CD14-positive monocyte (primary cell): ENCODE data around the gene CST8. TPM values are rescaled to one million over a fixed set of nuclear protein-coding genes. Genes with fewer than 3 reads are reported as not detected.

ENCODE experiments used
- DNase-seq, 3 donors: peaks; one replicate each; pipeline ENCODE4 v3.0.0-alpha.2; 2011 to 2022
- H2AFZ ChIP-seq: 2 replicates; pipeline ENCODE4 v1.6.0; 2012; ENCODE audit warnings: mild to moderate bottlenecking, low read depth, low read length, inconsistent platforms; ENCODE audit not compliant: insufficient read depth, poor library complexity, severe bottlenecking
- H3K27ac ChIP-seq, 2 donors: 1 replicate in 1 of 2; 2 replicates in 1 of 2; pipeline ENCODE4 v1.5.1; 2012 to 2013; ENCODE audit warnings: low read length in 2 of 2, control low read depth in 1 of 2, inconsistent platforms in 1 of 2, low read depth in 1 of 2, mild to moderate bottlenecking in 1 of 2
- H3K27me3 ChIP-seq, 2 donors: one replicate each; pipeline versions ENCODE4 v1.6.0 to v1.6.1; 2011 to 2013; ENCODE audit warnings: low read length in 2 of 2; ENCODE audit not compliant: control insufficient read depth in 2 of 2, insufficient read depth in 2 of 2
- H3K36me3 ChIP-seq, 2 donors: replicated peaks in 1 of 2; 1 replicate in 1 of 2; 2 replicates in 1 of 2; pipeline versions ENCODE4 v1.5.1 to v1.6.1; 2012 to 2013; ENCODE audit warnings: low read length in 2 of 2, control low read depth in 1 of 2, inconsistent platforms in 1 of 2, mild to moderate bottlenecking in 1 of 2; ENCODE audit not compliant: insufficient read depth in 2 of 2, control insufficient read depth in 1 of 2
- H3K4me1 ChIP-seq, 2 donors: 1 replicate in 1 of 2; 2 replicates in 1 of 2; pipeline versions ENCODE4 v1.5.1 to v1.6.1; 2012 to 2013; ENCODE audit warnings: low read length in 2 of 2, control low read depth in 1 of 2, inconsistent platforms in 1 of 2, mild to moderate bottlenecking in 1 of 2, moderate library complexity in 1 of 2; ENCODE audit not compliant: insufficient read depth in 2 of 2, control insufficient read depth in 1 of 2
- H3K4me2 ChIP-seq: replicated peaks from 2 replicates; pipeline ENCODE3; 2012; ENCODE audit warnings: low read length, moderate library complexity, mild to moderate bottlenecking; ENCODE audit not compliant: poor library complexity, severe bottlenecking; ENCODE audit errors: extremely low read depth
- H3K4me3 ChIP-seq, 3 experiments: fragments of 200-600 bp in 1 of 3; sonication (generic) in 1 of 3; replicated peaks in 1 of 3; 1 replicate in 2 of 3; 2 replicates in 1 of 3; pipeline ENCODE4 v1.5.1; 2011 to 2013; ENCODE audit warnings: low read length in 3 of 3, mild to moderate bottlenecking in 3 of 3, control low read depth in 2 of 3, low read depth in 2 of 3, inconsistent platforms in 1 of 3, moderate library complexity in 1 of 3
- H3K79me2 ChIP-seq: 2 replicates; pipeline ENCODE4 v1.6.0; 2012; ENCODE audit warnings: mild to moderate bottlenecking, control low read depth, inconsistent platforms, low read length, moderate library complexity; ENCODE audit not compliant: insufficient read depth
- H3K9ac ChIP-seq: 2 replicates; pipeline ENCODE4 v1.6.0; 2017; ENCODE audit warnings: low read length, mild to moderate bottlenecking; ENCODE audit not compliant: insufficient read depth, poor library complexity, severe bottlenecking
- H3K9me3 ChIP-seq, 2 donors: replicated peaks in 1 of 2; 1 replicate in 1 of 2; 2 replicates in 1 of 2; pipeline versions ENCODE4 v1.5.1 to v1.6.1; 2012 to 2013; ENCODE audit warnings: low read length in 2 of 2, control low read depth in 1 of 2; ENCODE audit not compliant: control insufficient read depth in 1 of 2, insufficient read depth in 1 of 2
- H4K20me1 ChIP-seq: 2 replicates; pipeline ENCODE4 v1.6.0; 2012; ENCODE audit warnings: mild to moderate bottlenecking, low read length, control low read depth, moderate library complexity; ENCODE audit not compliant: insufficient read depth
- H3K27ac Mint-ChIP-seq, 7 donors: one replicate each; pipeline ENCODE4 v1.8.0; 2020; ENCODE audit warnings: mild to moderate bottlenecking in 7 of 7, mixed read lengths in 7 of 7, moderate library complexity in 6 of 7, inconsistent platforms in 2 of 7
- H3K27me3 Mint-ChIP-seq, 3 donors: one replicate each; pipeline ENCODE4 v1.8.0; 2021 to 2022; ENCODE audit warnings: low read depth in 3 of 3, mild to moderate bottlenecking in 3 of 3, mixed read lengths in 3 of 3, moderate library complexity in 3 of 3, inconsistent platforms in 1 of 3
- H3K36me3 Mint-ChIP-seq, 2 donors: one replicate each; pipeline ENCODE4 v1.8.0; 2020; ENCODE audit warnings: mixed read lengths in 2 of 2, inconsistent platforms in 1 of 2, mild to moderate bottlenecking in 1 of 2
- H3K4me1 Mint-ChIP-seq: one replicate; pipeline ENCODE4 v1.8.0; 2020; ENCODE audit warnings: mild to moderate bottlenecking, mixed read lengths
- H3K4me3 Mint-ChIP-seq, 2 donors: one replicate each; pipeline ENCODE4 v1.8.0; 2020; ENCODE audit warnings: mild to moderate bottlenecking in 2 of 2, mixed read lengths in 2 of 2, moderate library complexity in 1 of 2
- H3K9me3 Mint-ChIP-seq, 7 donors: one replicate each; pipeline ENCODE4 v1.8.0; 2020 to 2022; ENCODE audit warnings: mixed read lengths in 7 of 7, mild to moderate bottlenecking in 6 of 7, moderate library complexity in 6 of 7, inconsistent platforms in 2 of 7
- CTCF ChIP-seq: fragments of 200-600 bp; IDR thresholded peaks from one replicate; pipeline ENCODE4 v1.8.0; 2022; ENCODE audit warnings: antibody characterized with exemption, mild to moderate bottlenecking
- WGBS: methylation state at CpG from one replicate; pipeline ENCODE4 v1.1.5; 2013; ENCODE audit warnings: missing lambda C conversion rate; ENCODE audit not compliant: insufficient coverage; 5-methylcytosine and 5-hydroxymethylcytosine counted together
- intact Hi-C, 2 donors: fragments of 100-400 bp; cut with micrococcal nuclease; formaldehyde crosslinking; loops; one replicate each; pipeline versions ENCODE4 v1.15.0 to v1.15.1; 2023
- polyA plus RNA-seq, 3 donors: library from polyadenylated mRNA; depleted of rRNA in 1 of 3; unstranded in 2 of 3; stranded (reverse) in 1 of 3; fragments of 300-500 nt in 2 of 3; fragments of >200 nt in 1 of 3; fragmentation: Illumina TruSeq in 2 of 3; gene quantifications; 1 replicate in 2 of 3; 2 replicates in 1 of 3; pipeline ENCODE4 v1.2.3, GENCODE V29; 2012 to 2021

CST8 gene
- polyA plus RNA-seq, 3 donors = not detected

- Histone ChIP-seq H2AFZ (no peak overlapping the region), H3K4me3 (no peak overlapping the region), H3K9me3 (no peaks in the 10 kb centered on the region), H3K79me2 (no peaks in the 10 kb centered on the region), H3K4me1 (no peaks in the 10 kb centered on the region), H3K36me3 (no peaks in the 10 kb centered on the region), H3K4me2 (no peak overlapping the region), H3K9ac (no peak overlapping the region), H3K27me3 (no peaks in the 10 kb centered on the region), H4K20me1 (no peaks in the 10 kb centered on the region), H3K27ac (no peak overlapping the region)
- no CpG with 5 or more reads among the region's 1 CpG for WGBS
- H3K4me1 Mint-ChIP-seq = peaks cover 11% of the 10 kb centered on the region
- no peak for DNase-seq
- H3K9me3 Mint-ChIP-seq = peaks cover 0 to 4% (median 0%) of the 10 kb centered on the region in 7 donors
- H3K27ac Mint-ChIP-seq = no peak overlapping the region
- H3K36me3 Mint-ChIP-seq = no peaks in the 10 kb centered on the region
- intact Hi-C loops = no loop called here
- no peak for TF ChIP-seq CTCF
- H3K27me3 Mint-ChIP-seq = peaks cover 2 to 6% (median 2%) of the 10 kb centered on the region in 3 donors
- H3K4me3 Mint-ChIP-seq = no peak overlapping the region
Observed at GRCh38 chr20:23454816-23455215, 36.1 kb upstream of the CST8 start.

GRCh38 chr20:23455639-23456038 is 35.3 kb upstream of the CST8 start:
- H3K27me3 Mint-ChIP-seq = peaks cover 2 to 6% (median 2%) of the 10 kb centered on the region in 3 donors
- H3K4me3 Mint-ChIP-seq = no peak overlapping the region
- Histone ChIP-seq H3K4me1 (no peaks in the 10 kb centered on the region), H3K9me3 (no peaks in the 10 kb centered on the region), H3K4me2 (no peak overlapping the region), H3K4me3 (no peak overlapping the region), H4K20me1 (no peaks in the 10 kb centered on the region), H3K79me2 (no peaks in the 10 kb centered on the region), H3K9ac (no peak overlapping the region), H3K36me3 (no peaks in the 10 kb centered on the region), H3K27me3 (no peaks in the 10 kb centered on the region), H2AFZ (no peak overlapping the region), H3K27ac (no peak overlapping the region)
- no peak for TF ChIP-seq CTCF
- peaks cover 0 to 4% (median 0%) of the 10 kb centered on the region in 7 donors for H3K9me3 Mint-ChIP-seq
- DNase-seq = no peak
- peaks cover 11% of the 10 kb centered on the region for H3K4me1 Mint-ChIP-seq
- 73% methylated on average over 6 of the region's 7 CpGs for WGBS
- H3K36me3 Mint-ChIP-seq = no peaks in the 10 kb centered on the region
- intact Hi-C loops = no loop called here
- H3K27ac Mint-ChIP-seq = peak overlapping the region in 1 of 7 donors; percentile 4
